ENCODE measurements around the gene SPATA3. TPM values are rescaled to one million over a fixed set of nuclear protein-coding genes. Genes with fewer than 3 reads are reported as not detected.

The SPATA3 gene
- total RNA-seq, 1 donor from 2014 or later: not detected

- DNase-seq (ENCODE audit: extremely low read depth, low read depth, low spot score): no peak
Observed at GRCh38 chr2:231046916-231047273, 51.0 kb downstream of the SPATA3 start.

GRCh38 chr2:231047274-231047922, 51.5 kb downstream of the SPATA3 start:
- no peak for DNase-seq (ENCODE audit: extremely low read depth, low read depth, low spot score)

DNA sequence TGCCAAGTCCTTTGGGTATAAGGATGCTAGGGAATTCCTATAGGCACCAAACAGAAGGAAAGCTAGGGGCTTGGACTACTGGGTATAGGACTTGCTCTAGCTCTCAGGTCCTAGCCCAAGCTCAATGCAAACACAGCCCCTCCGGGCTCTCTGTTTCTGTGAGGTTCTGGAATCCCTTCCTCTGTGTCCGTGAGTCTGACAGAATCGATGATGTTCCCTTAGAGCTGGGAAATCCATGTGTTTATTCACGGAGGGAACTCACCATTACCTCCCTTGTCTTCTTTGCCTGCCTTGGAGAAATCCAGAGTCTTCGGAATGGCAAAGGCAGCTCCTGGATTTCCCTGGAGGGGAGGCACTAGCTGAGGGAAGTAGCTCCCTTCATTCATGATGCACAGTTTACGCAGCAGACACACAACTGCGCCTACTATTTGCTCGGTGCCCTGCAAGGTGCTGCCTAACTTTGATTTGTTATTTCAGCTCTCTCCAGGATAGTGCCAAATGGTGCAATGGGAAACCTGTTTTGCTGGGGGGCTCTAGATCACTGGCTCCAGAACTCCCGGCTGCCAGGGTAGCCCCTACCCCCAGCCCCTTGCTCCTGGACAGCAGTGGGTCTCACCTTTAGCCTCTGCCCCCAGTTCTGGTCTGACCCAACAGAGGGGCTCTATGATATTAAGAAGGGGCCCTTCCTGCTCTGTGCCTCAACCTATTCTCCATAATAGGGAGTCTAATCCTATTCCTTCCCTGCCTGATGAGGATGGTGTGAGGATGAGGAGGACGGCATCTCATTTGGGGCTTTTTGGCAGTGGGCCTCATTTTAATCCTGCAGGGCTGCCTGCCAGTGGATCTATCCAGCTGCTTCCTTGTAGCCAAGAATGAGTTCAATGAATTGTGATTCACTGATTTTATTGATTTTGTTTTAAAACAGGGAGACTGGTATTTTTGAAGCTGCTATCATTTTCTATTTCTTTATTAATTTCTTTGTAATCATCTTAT, 52.3 kb downstream of the SPATA3 start:
- DNase-seq (ENCODE audit: extremely low read depth, low read depth, low spot score): no peak

DNA sequence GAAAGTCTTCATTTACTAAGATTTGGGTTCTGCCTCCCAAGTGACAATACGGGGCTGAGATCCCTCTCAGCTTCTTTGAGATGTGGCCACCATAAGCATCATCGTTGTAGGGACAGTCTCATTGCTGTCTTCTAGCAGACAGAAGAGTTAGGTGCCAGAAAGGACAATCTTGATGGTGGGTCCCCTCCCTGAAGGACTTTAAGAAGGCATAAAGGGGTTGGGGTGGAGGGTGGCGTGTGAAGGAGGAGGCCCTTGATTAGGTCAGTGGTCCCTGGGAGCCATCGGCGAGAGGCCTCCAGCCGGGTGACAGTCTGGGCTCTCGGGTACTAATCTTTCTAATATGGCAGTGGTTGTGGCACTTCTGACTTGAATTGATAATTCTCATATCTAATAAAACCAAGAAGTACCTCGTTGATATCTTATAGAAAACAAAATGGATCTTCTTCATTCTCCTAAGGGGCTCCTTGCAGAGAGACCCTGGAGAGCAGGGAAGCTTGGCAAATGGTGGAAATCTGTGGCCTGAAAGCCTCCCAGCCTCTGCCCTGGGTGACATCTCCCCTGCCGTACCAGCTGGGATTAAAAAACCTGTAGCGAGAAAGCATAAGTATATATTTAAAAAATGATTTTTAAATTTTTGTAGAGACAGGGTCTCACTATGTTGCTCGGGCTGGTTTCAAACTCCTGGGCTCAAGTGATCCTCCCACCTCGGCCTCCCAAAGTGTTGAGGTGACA, 53.5 kb downstream of the SPATA3 start:
- no peak for DNase-seq (ENCODE audit: extremely low read depth, low read depth, low spot score)

DNA sequence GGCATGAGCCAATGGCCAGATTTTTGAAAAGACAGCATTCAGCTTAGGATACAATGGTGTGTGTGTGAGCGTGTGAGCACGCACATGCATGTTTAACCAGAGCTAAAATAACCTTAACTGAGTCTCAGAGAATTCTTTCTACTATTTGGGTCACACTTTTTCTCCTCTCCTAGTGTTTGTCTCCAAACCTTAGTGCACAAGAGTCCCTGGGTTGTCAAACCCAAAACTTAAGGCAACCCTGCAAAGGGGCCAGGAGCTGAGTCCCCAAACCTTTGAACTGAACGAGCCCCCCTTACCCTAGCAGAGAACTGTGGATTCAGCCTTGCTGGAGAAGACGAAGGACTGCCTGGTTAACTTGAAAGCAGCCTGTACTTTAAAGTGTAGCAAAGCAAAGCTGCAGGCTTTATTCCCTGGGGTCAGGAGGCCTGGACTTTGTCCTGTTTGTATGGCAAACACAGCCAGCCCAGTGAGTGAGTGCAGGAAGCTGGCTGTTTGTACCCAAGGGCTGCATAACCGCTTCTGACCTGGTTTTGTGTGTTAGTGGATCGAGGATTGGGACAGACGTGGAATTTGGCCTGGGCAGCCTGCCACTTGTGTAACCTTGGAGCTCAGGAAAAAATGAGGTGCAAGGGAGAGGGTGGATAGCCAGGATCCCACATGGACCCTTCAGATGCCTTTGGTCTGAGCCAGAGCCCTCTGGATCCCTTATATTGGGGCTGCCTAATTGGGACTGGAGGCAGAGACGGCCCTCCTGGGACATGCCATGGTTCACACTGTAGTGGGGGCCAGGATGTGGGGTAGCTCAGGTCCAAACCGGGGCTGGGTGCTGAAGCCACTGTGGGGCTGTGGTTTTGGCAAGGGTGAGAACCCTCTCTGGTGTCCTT, 54.3 kb downstream of the SPATA3 start:
- DNase-seq (ENCODE audit: extremely low read depth, low read depth, low spot score): no peak

GRCh38 chr2:231051116-231051515, 55.2 kb downstream of the SPATA3 start:
- no peak for DNase-seq (ENCODE audit: extremely low read depth, low read depth, low spot score)

DNA sequence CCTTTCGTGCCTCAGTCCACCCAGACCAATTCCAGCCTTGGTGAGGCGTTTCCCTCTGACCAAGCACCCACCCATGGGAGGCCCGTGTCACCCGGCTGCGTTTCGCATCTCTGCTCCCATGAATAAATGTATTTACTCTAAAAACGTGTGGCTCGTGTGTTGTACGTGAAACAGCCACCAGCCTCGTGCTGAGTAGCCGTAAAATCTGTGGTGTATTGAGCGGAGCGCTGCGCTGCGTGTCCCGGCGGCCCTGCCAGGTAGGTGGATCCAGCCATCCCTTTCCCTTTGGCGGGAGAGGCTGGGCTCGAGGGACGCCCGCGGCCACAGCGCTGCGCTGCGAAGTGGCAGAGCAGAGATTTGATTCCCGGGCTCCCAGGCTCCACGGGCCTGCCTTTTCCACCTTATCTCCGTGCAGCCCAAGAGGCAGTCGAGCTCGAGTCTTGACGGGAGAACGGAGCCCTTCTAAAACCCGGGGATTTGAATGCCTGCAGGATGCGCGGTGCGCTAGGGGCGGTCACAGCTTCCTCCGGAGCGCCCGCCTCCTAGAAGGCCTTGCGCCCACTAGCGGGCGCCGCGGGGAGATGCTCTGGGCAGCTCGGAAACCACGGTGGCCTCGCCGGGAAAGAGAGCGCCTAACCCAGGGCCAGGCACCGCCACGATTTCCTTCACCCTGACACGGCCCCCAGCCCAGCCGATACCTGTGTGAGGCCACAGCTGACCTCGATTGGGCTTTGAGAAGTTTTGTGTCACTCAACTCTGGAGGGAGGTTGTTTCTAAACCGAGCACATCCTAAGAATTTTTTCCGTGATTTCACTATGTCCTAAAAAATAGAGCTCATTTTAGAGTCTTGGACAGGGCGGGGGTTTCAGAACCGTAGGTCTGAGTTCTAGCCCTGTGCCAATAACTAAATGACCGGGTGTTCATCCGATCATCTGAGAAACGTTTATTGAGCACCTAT, 56.9 kb downstream of the SPATA3 start:
- DNase-seq (ENCODE audit: extremely low read depth, low read depth, low spot score): no peak

- DNase-seq (ENCODE audit: extremely low read depth, low read depth, low spot score): no peak
Observed at GRCh38 chr2:231053846-231054245, 57.9 kb downstream of the SPATA3 start.

DNA sequence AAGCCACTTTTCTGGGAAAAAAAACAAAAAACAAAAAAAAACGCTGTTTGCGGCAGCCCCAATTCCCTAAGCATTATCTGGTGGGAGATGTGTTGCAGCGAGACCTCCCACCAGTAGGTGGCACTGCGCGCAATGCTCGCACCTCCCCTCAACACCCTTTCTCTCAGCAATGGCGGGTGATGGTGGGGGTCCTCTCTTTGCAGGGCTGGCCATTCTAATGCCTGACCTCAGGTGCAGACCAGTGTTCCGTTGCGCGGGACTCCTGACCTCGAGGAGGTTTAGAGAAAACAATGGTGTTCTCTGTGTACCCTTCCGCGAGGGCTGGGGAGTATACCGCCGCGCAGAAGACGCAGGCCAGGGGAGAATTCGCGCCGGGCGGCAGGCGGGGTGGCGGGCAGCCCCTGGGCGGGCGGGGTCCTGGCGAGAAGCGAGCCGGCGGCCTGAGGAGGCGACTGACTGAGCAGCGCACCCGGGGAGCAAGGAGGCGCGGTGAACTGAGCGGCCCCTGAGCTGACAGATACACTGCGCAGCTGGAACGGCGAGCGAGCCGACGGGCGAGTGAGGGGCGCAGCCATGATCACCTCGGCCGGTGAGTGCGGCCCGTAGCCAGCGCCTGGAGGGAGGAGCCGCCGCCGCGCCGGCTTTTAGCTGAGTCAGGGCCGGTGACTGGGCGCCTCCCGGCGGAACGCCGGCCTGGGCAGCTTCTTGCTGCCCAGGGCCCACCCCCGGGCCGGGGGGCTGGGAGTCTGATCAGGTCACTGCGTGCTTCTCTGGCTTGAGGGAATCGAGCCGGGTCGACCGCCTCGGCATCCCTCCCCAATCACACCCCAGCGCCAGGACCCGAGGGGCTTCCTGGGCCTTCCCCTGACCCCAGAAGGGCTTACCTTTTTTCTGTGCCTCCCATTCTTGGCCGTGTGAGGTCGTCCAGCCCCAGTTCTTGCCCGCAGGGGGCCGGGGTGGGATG, 60.8 kb downstream of the SPATA3 start, which contains the start of gene PSMD1:
Gene PSMD1, plus strand, starts transcription at position 415 of the 964 bp plus-strand sequence. Its CDS starts 159 bp downstream, at position 574.
- DNase-seq (ENCODE audit: extremely low read depth, low read depth, low spot score): peak; percentile 77

GRCh38 chr2:231057590-231057989, 61.7 kb downstream of the SPATA3 start:
- no peak for DNase-seq (ENCODE audit: extremely low read depth, low read depth, low spot score)

Other genes starting within 250 kb of the SPATA3 start
- 47.2 and 91.2 TPM in 2 replicates for gene ITM2C, start 131.2 kb upstream of the SPATA3 start, total RNA-seq
- not detected in 2 replicates for gene GPR55, start 70.9 kb upstream of the SPATA3 start, total RNA-seq
- 0.29 and 1.5 TPM in 2 replicates for gene C2orf72, start 41.4 kb downstream of the SPATA3 start, total RNA-seq
- gene PSMD1, start 60.7 kb downstream of the SPATA3 start, total RNA-seq: 98.1 and 104 TPM in 2 replicates
- 0.19 and 1.2 TPM in 2 replicates for gene HTR2B, start 128.9 kb downstream of the SPATA3 start, total RNA-seq
- 21.3 and 44.2 TPM in 2 replicates for gene ARMC9, start 202.5 kb downstream of the SPATA3 start, total RNA-seq